HepG2 (cell line): ENCODE data around the gene UBC. TPM values are rescaled to one million over a fixed set of nuclear protein-coding genes. Genes with fewer than 3 reads are reported as not detected.

Experiments used
- ATF2 ChIP-seq: sonication (generic); formaldehyde crosslinking; IDR thresholded peaks from 2 replicates; pipeline ENCODE4 v1.4.0; 2020; ENCODE audit warnings: missing genetic modification reagents
- BCL6 ChIP-seq: IDR thresholded peaks from 2 replicates; pipeline ENCODE4 v1.6.1; 2016; ENCODE audit warnings: missing genetic modification reagents, missing compliant biosample characterization
- CENPX ChIP-seq: sonication (generic); formaldehyde crosslinking; IDR thresholded peaks from 2 replicates; pipeline ENCODE4 v1.9.0; 2021; ENCODE audit warnings: mild to moderate bottlenecking, missing genetic modification reagents, moderate library complexity
- MBNL3 ChIP-seq: fragments of 250-450 bp; sonication (Bioruptor Pico); conservative IDR thresholded peaks from 2 replicates; pipeline ENCODE4 v1.8.0; 2022; ENCODE audit warnings: mild to moderate bottlenecking, inconsistent platforms
- NBN ChIP-seq: fragments of 450-650 bp; conservative IDR thresholded peaks from 2 replicates; pipeline ENCODE4 v1.6.1; 2017
- NFKB2 ChIP-seq: sonication (generic); formaldehyde crosslinking; IDR thresholded peaks from 2 replicates; pipeline ENCODE4 v1.4.0; 2020; ENCODE audit warnings: missing genetic modification reagents, borderline replicate concordance
- ONECUT2 ChIP-seq: sonication (generic); formaldehyde crosslinking; IDR thresholded peaks from 2 replicates; pipeline ENCODE4 v1.4.0; 2020; ENCODE audit warnings: missing genetic modification reagents
- PHF5A ChIP-seq: IDR thresholded peaks from one replicate; pipeline ENCODE4 v1.6.1; 2018; ENCODE audit warnings: low read depth, missing genetic modification reagents; ENCODE audit not compliant: unreplicated experiment
- STAG1 ChIP-seq: sonication (generic); formaldehyde crosslinking; IDR thresholded peaks from 2 replicates; pipeline ENCODE4 v1.4.0; 2020; ENCODE audit warnings: missing genetic modification reagents
- ZBTB3 ChIP-seq: sonication (generic); formaldehyde crosslinking; IDR thresholded peaks from 2 replicates; pipeline ENCODE4 v1.4.0; 2020; ENCODE audit warnings: low read depth, mild to moderate bottlenecking, moderate library complexity, missing genetic modification reagents, borderline replicate concordance
- ZNF557 ChIP-seq: sonication (generic); formaldehyde crosslinking; IDR thresholded peaks from 2 replicates; pipeline ENCODE4 v1.4.0; 2020; ENCODE audit warnings: missing genetic modification reagents
- ZNF589 ChIP-seq: sonication (generic); formaldehyde crosslinking; conservative IDR thresholded peaks from 2 replicates; pipeline ENCODE4 v1.8.0; 2022; ENCODE audit warnings: mild to moderate bottlenecking, moderate library complexity, missing genetic modification reagents
- ZNF788 ChIP-seq: sonication (generic); formaldehyde crosslinking; IDR thresholded peaks from 2 replicates; pipeline ENCODE4 v1.5.0; 2020; ENCODE audit warnings: mild to moderate bottlenecking, missing genetic modification reagents, borderline replicate concordance
- ZSCAN29 ChIP-seq: sonication (generic); formaldehyde crosslinking; conservative IDR thresholded peaks from 2 replicates; pipeline ENCODE4 v1.4.0; 2020; ENCODE audit warnings: mild to moderate bottlenecking, missing genetic modification reagents
- ZSCAN31 ChIP-seq: sonication (generic); formaldehyde crosslinking; IDR thresholded peaks from 2 replicates; pipeline ENCODE4 v1.5.0; 2020; ENCODE audit warnings: low read depth, mild to moderate bottlenecking, missing genetic modification reagents
- polyA plus RNA-seq, 8 experiments: library from polyadenylated mRNA; depleted of rRNA in 3 of 8; stranded (reverse) in 7 of 8; unstranded in 1 of 8; fragments of >200 nt; fragmentation: Illumina TruSeq in 4 of 8; extraction: Trizol in 4 of 8; gene quantifications; 2 replicates each; pipeline versions ENCODE4 v1.2.1 to v1.2.3, GENCODE V29; 2011 to 2016; ENCODE audit warnings: low read depth in 4 of 8, missing spikeins in 1 of 8, mixed read lengths in 1 of 8; ENCODE audit not compliant: insufficient read depth in 1 of 8
- total RNA-seq, 5 experiments: library from RNA; depleted of rRNA; stranded (reverse); fragments of >200 nt; fragmentation: Illumina TruSeq; extraction: Trizol; gene quantifications; 2 replicates each; pipeline ENCODE4 v1.2.3, GENCODE V29; 2016; ENCODE audit warnings: low read depth in 1 of 5
- TF ChIP-seq, protein P1 (sequence below): sonication (generic); formaldehyde crosslinking; IDR thresholded peaks from 2 replicates; pipeline ENCODE4 v1.5.0; 2020; ENCODE audit warnings: missing genetic modification reagents
- TF ChIP-seq, protein P2 (sequence below): IDR thresholded peaks from 2 replicates; pipeline ENCODE4 v1.4.0; 2020; ENCODE audit warnings: mild to moderate bottlenecking, missing genetic modification reagents
- TF ChIP-seq, protein P3 (sequence below): sonication (generic); formaldehyde crosslinking; IDR thresholded peaks from 2 replicates; pipeline ENCODE4 v1.5.0; 2020; ENCODE audit warnings: missing genetic modification reagents

The UBC gene
- total and polyA plus RNA-seq, 2 of the 13 experiments (the other 11 are each of a cell fraction or from before 2014, with no cell fraction given), result 805 to 1,432 TPM

DNA sequence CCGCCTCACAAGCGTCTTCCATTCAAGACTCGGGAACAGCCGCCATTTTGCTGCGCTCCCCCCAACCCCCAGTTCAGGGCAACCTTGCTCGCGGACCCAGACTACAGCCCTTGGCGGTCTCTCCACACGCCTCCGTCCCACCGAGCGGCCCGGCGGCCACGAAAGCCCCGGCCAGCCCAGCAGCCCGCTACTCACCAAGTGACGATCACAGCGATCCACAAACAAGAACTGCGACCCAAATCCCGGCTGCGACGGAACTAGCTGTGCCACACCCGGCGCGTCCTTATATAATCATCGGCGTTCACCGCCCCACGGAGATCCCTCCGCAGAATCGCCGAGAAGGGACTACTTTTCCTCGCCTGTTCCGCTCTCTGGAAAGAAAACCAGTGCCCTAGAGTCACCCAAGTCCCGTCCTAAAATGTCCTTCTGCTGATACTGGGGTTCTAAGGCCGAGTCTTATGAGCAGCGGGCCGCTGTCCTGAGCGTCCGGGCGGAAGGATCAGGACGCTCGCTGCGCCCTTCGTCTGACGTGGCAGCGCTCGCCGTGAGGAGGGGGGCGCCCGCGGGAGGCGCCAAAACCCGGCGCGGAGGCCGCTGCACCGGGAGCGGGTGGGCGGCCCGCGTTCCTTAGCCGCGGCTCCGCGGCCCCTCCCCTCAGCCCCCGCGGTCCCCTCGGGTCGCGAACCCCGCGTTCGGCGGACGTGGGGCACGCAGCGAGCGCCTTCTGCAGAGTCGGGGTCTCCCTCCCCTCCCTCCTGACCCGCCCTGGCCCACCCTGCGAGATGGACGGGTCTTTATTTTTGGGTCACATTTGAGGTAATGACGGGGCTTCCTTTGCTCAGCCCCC, at the start of gene UBC (continued):
- TF ChIP-seq ATF2, result peak; percentile 71
- no peak; the same call in 1 of the 2 replicates for TF ChIP-seq STAG1 (CRISPR knock-in tag)
- peak; percentile 58; the same call in 1 of the 2 replicates for TF ChIP-seq ONECUT2 (CRISPR knock-in tag)
- TF ChIP-seq NFKB2, result peak; percentile 93
- TF ChIP-seq ZBTB3, result no peak
- TF ChIP-seq PHF5A (CRISPR knock-in tag), result peak; percentile 71
- peak; percentile 63 for TF ChIP-seq ZSCAN31 (CRISPR knock-in tag)
- peak; percentile 62; the same call in 1 of the 2 replicates for TF ChIP-seq ZNF589
- peak; percentile 66 for TF ChIP-seq BCL6 (CRISPR knock-in tag)
- TF ChIP-seq, protein P1, sequence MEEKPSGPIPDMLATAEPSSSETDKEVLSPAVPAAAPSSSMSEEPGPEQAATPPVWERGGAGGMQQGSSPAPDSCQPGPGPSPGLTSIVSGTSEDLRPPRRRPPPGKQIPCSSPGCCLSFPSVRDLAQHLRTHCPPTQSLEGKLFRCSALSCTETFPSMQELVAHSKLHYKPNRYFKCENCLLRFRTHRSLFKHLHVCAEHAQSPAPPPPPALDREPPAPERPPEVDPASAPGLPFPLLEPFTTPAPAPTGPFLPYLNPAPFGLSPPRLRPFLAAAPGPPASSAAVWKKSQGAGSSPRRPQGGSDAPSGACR (CRISPR knock-in tag), result no peak; the same call in 1 of the 2 replicates
- no peak for TF ChIP-seq NBN
- TF ChIP-seq CENPX (CRISPR knock-in tag), result no peak
- TF ChIP-seq ZSCAN29 (CRISPR knock-in tag), result peak; percentile 34; the same call in 1 of the 2 replicates
- no peak for TF ChIP-seq MBNL3 (CRISPR knock-in tag)
- TF ChIP-seq ZNF788 (CRISPR knock-in tag), result peak; percentile 71; the same call in 1 of the 2 replicates
- no peak; the same call in 1 of the 2 replicates for TF ChIP-seq ZNF557 (CRISPR knock-in tag)
- TF ChIP-seq, protein P2, sequence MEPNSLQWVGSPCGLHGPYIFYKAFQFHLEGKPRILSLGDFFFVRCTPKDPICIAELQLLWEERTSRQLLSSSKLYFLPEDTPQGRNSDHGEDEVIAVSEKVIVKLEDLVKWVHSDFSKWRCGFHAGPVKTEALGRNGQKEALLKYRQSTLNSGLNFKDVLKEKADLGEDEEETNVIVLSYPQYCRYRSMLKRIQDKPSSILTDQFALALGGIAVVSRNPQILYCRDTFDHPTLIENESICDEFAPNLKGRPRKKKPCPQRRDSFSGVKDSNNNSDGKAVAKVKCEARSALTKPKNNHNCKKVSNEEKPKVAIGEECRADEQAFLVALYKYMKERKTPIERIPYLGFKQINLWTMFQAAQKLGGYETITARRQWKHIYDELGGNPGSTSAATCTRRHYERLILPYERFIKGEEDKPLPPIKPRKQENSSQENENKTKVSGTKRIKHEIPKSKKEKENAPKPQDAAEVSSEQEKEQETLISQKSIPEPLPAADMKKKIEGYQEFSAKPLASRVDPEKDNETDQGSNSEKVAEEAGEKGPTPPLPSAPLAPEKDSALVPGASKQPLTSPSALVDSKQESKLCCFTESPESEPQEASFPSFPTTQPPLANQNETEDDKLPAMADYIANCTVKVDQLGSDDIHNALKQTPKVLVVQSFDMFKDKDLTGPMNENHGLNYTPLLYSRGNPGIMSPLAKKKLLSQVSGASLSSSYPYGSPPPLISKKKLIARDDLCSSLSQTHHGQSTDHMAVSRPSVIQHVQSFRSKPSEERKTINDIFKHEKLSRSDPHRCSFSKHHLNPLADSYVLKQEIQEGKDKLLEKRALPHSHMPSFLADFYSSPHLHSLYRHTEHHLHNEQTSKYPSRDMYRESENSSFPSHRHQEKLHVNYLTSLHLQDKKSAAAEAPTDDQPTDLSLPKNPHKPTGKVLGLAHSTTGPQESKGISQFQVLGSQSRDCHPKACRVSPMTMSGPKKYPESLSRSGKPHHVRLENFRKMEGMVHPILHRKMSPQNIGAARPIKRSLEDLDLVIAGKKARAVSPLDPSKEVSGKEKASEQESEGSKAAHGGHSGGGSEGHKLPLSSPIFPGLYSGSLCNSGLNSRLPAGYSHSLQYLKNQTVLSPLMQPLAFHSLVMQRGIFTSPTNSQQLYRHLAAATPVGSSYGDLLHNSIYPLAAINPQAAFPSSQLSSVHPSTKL (CRISPR knock-in tag), result 0 out of 2 replicates have a peak, but pooled peaks have one; percentile 61
- TF ChIP-seq, protein P3, sequence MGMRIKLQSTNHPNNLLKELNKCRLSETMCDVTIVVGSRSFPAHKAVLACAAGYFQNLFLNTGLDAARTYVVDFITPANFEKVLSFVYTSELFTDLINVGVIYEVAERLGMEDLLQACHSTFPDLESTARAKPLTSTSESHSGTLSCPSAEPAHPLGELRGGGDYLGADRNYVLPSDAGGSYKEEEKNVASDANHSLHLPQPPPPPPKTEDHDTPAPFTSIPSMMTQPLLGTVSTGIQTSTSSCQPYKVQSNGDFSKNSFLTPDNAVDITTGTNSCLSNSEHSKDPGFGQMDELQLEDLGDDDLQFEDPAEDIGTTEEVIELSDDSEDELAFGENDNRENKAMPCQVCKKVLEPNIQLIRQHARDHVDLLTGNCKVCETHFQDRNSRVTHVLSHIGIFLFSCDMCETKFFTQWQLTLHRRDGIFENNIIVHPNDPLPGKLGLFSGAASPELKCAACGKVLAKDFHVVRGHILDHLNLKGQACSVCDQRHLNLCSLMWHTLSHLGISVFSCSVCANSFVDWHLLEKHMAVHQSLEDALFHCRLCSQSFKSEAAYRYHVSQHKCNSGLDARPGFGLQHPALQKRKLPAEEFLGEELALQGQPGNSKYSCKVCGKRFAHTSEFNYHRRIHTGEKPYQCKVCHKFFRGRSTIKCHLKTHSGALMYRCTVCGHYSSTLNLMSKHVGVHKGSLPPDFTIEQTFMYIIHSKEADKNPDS (CRISPR knock-in tag), result peak; percentile 88; the same call in 1 of the 2 replicates
